Activated CD4-positive, alpha-beta T cell treated with anti-CD3 and anti-CD28 coated beads, Interleukin-2, amount 50 U/mL, for 16 hours (primary cell): ENCODE measurements around the gene GALNT12.

Source experiments
- DNase-seq: peaks from one replicate; pipeline ENCODE4 v3.0.0-alpha.2; 2020

Gene GALNT12

DNA sequence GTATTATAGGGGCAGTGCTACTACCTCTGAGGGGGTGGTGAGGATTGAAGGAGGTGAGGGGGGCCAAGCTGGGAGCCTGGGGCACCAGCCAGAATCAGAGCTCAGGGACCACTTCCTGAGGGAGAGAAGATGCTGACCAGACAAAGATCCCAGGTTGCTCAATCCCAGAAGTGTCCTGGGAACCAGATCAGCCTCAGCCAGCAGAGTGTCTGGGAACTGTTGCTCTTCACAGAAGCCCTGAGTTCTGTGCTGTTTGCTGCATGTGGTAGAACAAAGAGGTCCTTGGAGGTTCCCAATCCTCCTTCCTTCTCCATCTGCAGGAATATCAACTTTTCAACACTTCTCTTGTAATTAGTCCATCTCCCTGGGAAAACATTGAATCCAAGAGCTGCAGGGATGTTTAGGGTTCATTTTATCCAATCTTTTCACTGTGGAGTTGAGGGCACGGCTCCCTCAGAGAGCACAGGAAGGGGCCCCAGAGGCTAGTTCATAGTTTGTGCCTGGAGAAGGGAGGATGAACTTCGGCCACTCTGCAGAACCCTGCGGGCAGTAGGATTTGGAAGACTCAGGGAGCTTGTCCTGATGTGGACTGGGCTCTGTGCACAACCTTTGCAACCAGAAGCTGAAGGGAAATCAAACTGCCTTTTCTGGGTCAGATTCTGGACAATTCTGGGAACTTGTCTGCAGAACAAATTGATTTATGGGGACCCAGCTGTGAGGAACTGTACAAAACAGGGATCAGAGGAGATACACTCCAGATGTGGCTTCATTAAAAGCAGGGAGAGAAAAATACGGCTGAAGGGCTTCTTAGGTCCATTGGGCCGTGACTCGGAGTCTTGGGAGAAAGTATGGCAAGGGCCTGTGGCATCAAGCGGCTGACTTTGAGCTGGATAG, 57.1 kb downstream of the GALNT12 start:
- no peak for DNase-seq

DNA sequence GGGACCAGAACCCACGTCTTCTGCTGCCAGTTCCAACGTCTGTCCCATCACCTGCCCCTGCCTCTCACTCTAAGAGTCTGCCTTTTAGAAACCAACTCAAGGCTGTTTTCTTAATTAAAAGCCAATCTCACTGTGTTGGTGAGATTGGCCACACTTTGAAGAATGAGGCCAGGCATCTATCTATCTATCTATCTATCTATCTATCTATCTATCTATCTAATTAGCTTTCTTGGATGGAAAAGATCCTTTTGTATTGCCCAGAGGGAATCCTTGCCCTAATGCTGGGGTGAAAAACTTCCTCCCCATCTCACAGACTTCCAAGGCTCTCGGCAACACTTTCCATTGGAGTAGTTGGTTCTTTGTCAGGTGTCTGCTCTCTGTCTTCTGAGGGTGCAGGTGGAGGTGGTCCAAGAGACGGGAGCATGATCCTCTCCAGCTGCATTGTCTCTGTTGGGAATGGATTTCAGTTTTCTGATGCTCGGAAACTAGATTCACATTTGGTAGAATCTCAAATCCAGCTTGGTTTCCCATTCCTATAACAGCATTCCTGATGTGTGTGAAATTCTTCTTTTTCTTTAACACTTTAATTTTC, 57.9 kb downstream of the GALNT12 start:
- DNase-seq: no peak

DNA sequence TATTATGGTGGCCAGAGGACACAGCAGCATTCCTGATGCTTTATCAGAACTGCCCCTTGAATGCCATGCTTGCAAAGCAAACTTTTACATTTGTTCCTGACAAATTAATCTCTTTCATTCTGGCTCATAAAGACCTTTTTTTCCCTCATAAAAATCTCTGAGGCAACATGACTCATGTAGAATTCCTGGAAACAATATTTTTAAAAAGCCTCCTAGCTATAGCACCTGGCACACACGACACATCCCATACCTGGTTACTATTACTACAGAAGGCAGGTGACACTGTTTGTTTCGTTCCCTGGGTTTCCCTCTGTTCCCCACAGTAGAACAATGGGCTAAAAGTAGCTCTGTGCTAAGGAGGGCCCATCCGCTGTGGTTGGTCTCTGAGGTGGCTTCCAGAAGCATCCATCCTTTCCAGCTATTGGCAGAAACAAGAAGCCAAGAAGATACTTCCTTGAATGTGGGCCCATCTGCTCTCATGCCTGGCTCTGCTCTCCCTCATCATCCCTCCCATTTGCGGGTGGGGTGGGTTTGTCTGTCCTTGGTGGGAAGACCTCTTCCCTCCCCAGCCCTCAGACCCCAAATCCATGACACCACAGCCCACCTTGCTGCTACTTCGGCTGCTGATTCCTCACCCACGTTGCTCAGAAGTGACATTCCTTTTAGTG, 59.1 kb downstream of the GALNT12 start:
- DNase-seq: no peak

DNA sequence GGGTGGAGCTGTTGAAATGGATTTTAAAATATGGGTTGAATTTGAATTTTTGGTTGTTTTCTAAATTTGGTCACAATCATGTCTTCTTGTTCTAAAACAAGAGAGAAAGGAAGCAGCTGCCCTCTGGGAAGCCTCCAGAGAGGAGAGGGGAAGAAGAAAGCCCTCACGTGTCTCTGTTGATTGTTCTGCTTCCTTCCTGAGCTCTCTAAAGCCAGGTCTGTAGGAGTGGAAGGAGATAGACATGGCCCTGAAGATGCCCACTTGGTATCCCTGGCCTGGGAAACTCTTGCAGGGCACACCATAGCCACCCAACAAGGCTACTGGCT, 59.6 kb downstream of the GALNT12 start:
- DNase-seq: no peak

DNA sequence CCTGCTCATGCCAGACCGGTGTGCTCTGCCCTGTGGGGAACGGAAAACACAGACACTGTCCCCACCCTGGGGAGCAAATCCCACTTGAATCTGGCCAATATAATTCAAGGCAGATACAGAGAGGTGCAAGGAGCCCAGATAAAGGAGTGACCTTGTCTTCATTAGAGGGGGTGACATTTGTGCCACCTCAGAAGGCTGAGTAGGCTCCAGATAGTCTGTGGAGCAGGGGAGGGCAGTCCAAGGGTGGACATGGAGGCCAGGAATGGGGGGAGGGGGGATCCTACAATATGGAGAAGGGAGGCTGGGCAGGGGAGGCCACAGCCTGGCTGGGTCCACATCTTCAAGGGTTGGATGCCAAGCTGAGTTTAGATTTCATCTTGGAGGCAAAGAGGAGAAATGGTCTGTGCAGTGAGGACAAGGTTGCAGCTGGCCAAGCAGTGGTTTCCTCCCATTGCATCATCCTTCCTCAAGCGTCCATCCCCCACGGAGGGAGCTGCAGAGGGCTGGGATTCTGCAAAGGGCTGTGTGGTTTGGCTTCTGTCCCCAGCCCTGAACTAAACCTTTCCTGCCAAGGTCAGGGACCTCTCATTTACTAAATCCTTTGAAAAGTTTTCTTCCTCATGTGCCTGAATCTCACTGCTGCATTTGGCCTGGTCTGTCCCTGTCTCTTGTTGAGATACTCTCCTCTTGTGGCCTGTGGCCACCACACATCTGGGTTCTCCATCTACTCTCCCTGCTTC, 60.1 kb downstream of the GALNT12 start:
- no peak for DNase-seq

DNA sequence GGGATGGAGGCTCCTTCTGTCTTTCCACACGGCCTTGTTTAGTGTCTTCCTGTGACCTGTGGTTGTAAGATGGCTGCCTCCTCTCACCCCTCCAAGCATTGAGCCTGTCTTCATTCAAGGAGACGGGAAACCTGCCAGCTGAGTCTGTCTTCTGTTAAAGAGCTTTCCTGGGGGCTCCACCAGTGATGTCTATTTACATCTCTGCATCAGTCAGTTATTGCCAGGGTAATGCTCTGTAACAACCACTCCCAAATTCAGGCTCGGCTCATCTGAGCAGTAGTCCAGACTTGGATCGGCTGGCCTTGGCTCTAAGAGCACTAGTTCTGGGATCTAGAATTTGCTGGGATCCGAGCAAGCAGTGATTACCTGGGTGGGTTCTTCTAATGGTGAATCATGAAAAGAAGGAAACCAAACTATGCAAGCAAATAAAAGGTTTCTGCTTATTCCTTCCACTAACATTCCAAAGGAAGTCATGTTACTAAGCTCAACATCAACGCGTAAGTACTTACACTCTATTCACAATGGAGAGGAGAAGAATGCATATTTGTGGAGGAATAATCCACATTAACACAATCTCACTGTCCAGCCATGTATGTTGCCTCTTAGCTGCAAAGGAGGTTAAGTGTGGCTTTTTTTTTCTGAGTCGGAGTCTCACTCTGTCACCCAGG, 61.7 kb downstream of the GALNT12 start:
- DNase-seq: no peak

DNA sequence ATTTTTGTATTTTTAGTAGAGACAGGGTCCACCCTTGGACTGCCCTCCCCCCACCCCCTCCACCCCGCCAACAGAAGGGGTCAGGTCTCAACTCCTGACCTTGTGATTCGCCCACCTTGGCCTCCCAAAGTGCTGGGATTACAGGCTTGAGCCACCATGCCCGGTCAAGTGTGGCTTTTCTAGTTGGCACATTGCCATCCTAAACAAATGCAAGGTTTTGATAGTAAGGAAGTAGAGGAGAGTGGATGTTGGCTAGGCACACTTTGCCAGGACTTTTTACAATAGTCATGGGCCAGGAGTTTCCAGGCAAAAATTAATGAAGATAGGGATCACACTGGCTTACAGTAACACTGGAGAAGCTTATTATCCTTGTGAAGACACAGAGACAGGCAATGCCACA, 62.4 kb downstream of the GALNT12 start:
- DNase-seq: no peak

DNA sequence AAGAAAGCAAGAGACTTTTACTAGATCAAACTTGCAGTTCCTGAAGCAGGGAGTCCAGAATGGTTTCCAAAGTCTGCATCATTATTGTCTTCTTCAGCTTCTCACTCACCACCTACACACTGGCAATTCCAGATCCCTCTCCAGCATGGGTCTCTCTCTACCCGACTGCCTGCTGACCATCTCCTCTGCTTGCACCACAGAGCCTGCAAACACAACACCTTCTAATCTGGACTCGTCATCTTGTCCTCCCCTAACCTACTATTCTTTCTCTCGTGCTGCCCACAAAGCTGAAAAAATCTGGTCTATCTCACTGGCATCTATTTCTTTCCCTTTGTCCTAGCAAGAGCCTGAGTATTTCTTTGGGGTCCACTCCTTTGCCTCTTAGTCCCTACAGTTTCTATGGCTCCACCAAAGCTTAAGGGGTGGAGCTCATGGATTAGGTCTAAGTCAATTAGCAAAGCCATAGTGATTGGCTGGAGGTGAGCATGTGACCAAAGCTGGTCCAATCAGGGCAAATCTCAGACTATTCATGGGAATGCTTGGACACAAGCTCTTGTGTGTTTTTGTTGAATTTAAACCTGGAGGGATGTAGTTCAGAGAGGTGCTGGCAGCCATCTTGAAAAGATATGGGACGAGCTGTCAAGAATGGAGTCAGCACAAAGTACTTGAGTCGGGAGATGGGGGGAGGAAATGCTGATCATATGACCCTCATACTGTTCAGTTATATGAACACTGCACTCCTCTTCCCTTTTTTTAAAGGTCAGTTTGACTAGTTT, 63.5 kb downstream of the GALNT12 start:
- no peak for DNase-seq

DNA sequence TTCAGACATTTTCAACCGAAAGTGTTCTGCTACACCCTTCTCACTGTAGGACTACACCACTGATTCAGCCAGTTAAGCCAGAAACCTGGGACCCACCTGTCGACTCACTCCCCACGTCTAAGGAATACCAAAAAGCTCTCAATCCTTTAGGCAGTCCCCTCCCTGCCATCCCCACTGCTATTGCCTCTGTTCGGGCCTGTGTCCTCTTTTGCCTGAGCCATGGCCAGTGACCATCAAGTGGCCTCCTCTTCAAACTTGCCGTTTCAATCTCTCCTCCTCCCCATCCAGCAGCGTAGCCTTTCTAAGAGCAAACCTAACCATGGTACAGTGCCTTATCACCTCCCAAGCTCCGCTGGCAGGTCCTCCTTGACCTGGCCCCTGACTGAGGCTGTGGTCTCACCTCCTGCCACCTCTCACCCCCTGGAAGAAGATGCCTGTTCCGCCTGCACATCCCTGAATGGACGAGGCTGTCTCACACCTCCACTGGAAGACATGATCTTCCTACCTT, 64.1 kb downstream of the GALNT12 start:
- no peak for DNase-seq

DNA sequence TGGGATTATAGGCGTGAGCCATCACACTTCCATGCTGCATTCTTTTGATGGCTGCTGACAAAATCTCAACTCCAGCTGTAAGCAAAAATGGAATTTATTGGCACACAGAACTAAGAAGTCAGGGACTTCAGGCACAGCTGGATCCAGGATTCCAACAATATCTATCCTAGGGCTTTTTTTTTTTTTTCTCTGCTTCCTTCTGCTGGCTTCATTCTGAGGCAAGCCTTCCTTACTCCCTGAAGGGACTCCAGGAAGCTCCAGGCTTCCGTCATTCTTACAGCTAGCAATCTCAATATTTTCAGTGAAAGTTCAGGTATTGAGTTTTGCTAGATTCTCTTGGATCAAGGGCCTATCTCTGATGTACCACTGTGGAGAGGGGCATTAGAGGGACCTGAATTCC, 66.1 kb downstream of the GALNT12 start:
- DNase-seq: no peak

DNA sequence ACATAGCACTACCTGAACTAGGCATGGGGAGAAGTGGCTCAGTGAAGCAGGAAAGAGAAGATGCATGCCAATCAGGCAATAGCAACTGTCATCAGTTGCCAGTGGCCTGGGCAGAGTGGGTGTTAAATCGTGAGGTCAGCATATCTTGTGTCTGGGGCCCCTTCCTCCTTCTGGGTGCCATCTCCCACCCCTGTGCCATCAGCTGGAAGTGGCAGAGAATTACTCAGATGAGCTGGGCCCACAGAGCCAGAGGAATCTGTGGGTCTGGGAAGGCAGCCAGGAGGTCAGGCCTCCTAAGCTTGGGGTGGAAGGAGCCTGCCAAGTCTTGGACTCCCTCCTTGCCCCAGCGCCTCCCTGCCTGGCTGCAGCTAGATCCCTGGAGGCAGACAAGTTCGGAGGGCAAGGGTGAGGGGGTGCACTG, 66.5 kb downstream of the GALNT12 start:
- no peak for DNase-seq

DNA sequence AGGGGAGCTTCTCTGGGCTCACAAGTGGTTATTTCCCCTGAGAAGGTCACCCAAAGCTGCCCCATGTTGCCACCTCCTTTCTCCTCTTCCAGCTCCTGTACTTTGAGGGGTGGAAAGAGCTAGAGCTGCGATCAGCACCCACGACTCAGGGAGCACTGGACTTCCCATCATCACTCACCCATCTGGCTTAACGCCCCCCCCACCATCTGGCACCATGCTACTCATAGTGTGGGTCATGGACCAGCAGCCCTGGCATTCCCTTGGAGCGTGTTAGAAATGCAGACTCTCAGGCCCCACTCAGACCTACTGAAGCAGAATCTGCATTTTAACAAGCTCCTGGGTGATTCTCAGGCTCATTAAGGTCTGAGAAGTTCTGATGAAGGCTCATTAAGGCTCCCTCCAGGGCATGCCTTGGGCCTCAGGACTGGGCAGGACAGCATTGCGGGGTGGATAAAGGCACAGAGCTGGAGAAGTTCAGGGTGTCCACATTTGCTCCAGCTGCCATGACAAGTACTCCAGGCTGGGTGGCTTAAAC, 67.3 kb downstream of the GALNT12 start:
- no peak for DNase-seq

DNA sequence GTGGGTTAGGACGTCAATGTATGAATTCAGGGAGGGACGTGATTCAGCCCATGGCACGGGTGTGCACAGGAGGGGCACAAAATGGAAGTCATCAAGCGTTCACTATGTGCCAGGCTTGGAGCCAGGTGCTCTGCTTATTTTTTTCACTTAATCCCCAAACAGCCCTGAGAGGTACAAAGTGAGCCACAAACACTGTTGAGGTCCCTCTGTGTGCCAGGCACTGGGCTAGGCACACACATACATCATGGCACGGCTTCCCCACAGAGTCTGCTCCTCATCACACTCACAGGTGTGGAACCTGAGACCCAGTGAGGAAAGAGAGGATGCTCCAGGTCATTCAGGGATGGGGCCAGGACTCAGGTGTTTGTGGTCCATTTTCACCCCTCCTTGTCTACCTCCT, 68.1 kb downstream of the GALNT12 start:
- DNase-seq: no peak

DNA sequence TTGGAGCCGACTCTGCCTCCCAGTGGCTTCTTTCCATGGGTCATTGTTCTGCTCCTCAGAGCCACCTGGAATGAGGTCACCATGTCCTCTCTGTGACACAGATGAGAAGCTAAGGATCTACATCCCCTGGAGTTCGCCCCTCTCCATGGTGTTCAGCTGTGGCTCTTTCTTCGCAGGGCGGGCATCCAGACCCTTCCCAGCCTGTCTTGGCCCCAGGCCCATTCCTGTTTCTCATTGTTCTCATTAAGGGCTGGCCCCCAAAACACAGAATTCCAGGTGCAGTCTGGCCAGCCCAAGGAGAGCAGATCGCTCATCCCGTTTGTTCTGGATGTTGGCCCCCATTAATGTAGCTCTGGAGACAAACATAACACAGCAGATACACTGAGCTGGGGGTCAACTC, 69.8 kb downstream of the GALNT12 start:
- no peak for DNase-seq

DNA sequence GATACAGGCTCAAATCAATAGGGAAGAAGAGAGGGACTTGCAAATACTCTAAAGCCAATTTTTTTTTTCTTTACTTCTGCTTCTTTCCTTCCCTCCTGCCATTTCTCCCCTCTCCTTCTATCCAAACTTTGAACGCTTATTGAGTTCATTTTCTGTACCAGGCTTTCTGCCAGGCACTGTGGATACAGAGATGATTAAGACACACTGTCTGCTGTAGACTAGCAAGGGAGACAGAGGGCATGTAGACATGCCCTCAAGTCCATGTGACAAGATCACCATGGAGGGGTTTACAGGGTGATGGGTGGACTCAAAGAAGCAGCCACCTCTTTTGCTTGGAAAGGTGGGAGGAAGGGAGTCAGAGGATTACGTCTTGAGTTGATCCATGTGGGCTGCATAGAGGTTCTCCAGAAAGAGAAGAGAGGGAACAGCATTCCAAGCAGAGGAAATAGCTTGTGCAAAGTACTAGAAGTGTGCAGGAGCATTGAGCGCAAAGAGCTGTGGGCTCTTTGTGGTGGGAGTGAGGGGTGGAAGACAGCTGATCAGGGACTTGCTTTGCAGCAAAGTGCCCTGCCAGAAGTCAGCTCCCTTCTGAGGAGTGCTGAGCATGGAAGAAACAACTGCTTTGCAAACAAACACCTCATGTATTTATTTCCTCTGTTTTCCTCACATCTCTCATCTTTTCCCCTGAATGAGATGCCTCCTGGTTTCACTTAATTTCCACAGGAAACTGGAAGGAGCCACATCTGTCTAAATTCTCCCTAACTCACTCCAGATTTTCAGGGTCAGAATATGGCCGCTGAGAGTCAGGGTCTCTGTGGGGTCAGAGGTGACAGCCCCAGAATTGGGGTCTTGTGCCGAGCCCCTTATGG, 71.9 kb downstream of the GALNT12 start:
- DNase-seq: no peak

DNA sequence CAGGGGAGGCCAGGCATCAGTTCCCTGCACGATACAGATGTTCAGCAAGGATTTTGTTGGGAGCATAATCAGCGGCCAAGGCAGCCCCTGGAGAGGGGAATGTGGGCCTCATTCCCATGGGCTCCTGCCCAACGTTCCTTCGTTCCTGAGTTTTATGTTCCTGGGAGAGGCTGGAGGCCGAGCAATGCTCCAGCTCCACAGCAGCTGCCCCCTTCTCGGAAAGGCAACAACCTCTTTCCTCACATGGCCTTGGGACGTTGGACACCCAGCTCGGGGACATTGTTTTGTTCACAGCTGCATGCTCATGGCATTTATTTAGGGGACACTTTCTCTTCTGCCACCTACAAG, 72.5 kb downstream of the GALNT12 start:
- DNase-seq: no peak

DNA sequence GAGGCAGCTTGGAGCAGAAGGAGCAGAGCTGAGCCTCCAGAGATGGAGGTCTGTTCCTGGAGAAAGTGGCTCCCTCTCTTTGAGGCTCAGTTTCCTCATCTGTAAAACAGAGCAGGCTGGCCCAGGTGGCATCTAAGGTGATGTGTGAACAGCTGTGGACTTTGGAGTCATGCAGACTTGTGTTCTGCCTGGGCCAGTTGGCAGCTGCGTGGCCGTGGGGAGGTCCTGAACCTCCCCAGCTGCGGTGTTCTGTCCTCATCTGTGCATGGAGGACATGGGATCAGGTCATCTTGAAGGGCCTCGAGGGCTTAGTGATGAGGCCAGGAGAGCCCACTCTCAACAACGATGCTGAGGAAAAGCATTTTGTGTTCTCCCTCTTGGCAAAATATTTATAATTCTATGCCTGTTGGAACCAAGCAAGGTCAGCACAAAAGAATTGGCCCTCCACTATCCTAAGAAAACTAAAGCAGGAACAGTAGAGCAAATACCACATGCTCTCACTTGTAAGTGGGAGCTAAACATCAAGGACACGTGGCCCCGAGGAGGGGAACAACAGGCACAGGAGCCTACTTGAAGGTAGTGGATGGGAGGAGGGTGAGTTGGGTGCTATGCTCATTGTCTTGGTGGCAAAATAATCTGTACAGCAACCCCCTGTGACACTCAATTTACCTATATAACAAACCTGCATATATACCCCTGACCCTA, 73.0 kb downstream of the GALNT12 start:
- no peak for DNase-seq

DNA sequence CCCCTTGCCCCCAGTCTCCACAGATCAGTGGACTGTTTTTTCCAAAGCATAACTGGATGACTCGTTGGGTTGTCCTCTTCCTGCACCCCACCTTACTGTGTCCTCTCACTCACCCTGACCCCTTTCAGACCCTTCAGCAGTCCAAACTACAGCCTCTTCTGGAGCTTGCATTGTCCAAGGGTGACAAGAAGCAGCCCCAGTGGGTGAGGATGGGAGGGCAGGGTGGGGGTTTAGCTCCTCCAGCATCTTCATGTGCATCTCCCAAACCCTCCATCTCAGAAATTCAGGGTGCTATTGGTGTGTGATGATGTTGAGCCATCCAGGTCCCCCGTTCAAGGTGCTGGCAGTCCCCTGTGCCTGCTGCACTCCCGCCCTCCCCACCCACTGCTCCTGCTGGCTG, 73.9 kb downstream of the GALNT12 start:
- no peak for DNase-seq

DNA sequence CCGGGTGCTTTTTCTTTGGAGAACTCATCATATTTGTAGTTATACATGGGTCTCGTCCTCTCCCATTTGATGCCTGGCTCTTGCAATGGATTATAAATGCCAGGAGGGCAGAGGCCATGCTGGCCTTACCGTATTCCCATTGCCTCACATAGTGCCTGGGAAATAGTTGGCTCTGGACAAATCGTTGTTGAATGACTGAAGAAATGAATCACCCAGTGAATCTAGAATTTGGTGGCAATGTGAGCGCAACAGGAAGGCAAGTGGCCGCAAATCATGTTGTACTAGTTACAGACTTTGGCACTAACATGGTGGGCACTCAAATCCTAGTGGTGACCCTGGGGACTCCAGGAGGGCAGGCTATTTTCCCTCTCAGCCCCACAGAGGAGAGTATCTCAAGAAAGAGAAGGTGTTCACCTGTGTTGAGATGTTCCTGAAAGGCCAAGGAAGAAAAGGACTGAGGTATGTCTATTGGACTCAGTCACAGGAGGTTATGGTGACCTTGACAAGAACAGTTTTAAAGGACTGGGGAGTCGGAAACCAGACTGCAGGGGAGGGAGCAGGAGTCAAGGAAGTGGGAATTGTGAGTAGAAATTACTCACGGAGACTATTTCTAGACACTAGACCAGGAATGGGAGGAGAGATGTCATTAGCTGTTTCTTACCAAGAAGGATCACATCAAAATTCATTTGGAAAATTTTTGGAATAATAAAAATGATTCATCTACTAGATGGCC, 74.5 kb downstream of the GALNT12 start:
- DNase-seq: no peak
